Activated naive CD4-positive, alpha-beta T cell treated with anti-CD3 and anti-CD28 coated beads, Interleukin-2, amount 10 ng/mL, durations not matched to agents 7 days and 5 days (primary cell): Measurements from ENCODE around the gene CELF5.
A peak's percentile ranks its signal among the peaks of the same experiment; 100 is the strongest.
"Not testable (repeated sequence)": the region's sequence is repeated elsewhere in the genome, so short reads cannot be mapped to it uniquely, and the experiment has no call there.

ENCODE experiments used
- CTCF ChIA-PET: fragments of 350-600 bp; sonication (Branson Sonifier 250); formaldehyde crosslinking; loops from one replicate; lab custom pipeline; 2021; ENCODE audit warnings: antibody characterized with exemption; lab: Charles Lee
- DNase-seq: peaks from one replicate; pipeline ENCODE4 v3.0.0-alpha.2; 2020
- H3K27ac Mint-ChIP-seq: one replicate; pipeline ENCODE4 v1.8.0; 2021; ENCODE audit warnings: mild to moderate bottlenecking, moderate library complexity, mixed read lengths
- H3K27me3 Mint-ChIP-seq: one replicate; pipeline ENCODE4 v1.8.0; 2021; ENCODE audit warnings: mild to moderate bottlenecking, mixed read lengths
- H3K36me3 Mint-ChIP-seq: one replicate; pipeline ENCODE4 v1.8.0; 2021; ENCODE audit warnings: mixed read lengths
- H3K4me1 Mint-ChIP-seq: one replicate; pipeline ENCODE4 v1.8.0; 2021; ENCODE audit warnings: mixed read lengths
- H3K4me3 Mint-ChIP-seq: one replicate; pipeline ENCODE4 v1.8.0; 2021; ENCODE audit warnings: mild to moderate bottlenecking, moderate library complexity, mixed read lengths
- H3K9me3 Mint-ChIP-seq: one replicate; pipeline ENCODE4 v1.8.0; 2021; ENCODE audit warnings: mixed read lengths

CELF5 gene

DNA sequence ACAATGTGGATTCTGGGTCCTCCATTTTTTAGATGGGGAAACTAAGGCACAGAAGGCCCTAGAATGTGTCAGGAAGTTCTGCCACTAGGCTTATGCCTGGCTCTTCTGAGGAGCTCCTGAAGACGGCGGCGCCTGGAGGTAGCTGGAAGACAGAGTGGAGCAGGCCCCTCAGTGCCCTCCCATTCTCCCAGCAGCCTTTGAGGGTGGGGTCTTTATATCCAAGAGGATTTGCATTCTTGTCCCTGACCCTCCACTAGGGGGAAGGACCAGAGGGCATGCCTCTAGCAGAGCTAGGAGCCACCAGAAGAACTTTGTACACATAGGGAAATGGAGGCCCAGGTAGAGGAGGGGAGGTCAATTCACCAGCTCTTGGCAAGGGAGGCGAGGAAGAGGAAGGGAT lies 9.4 kb downstream of the CELF5 start:
- H3K27ac Mint-ChIP-seq, result no peak overlapping the region
- no peak for DNase-seq
- no peaks in the 10 kb centered on the region for H3K36me3 Mint-ChIP-seq
- H3K4me3 Mint-ChIP-seq, result no peak overlapping the region
- H3K9me3 Mint-ChIP-seq, result no peaks in the 10 kb centered on the region
- CTCF ChIA-PET, result no interaction called here
- no peaks in the 10 kb centered on the region for H3K4me1 Mint-ChIP-seq
- H3K27me3 Mint-ChIP-seq, result peaks cover 9% of the 10 kb centered on the region

DNA sequence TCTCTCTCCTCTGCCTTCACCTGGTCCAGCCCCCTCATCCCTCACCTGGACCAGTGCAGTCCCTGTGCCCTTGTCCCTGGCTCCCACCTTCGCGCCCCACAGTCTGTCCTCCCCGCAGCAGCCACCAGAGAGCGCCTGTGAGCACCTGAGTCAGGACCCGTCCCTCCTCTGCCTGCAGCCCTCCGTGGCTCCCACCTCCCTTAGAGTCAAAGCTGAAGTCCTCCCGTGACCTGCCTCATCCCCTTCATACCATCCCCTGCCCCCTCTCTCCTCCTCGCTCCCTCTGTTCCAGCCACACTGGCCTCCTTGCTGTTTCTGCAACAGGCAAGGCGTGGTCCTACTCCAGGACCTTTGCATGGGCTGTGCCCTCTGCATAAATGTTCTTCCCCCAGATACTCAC lies 10.3 kb downstream of the CELF5 start:
- Mint-ChIP-seq H3K27me3 (peaks cover 9% of the 10 kb centered on the region), H3K9me3 (no peaks in the 10 kb centered on the region), H3K4me1 (no peaks in the 10 kb centered on the region), H3K27ac (no peak overlapping the region), H3K36me3 (no peaks in the 10 kb centered on the region), H3K4me3 (no peak overlapping the region)
- CTCF ChIA-PET, result no interaction called here
- peak; percentile 33 for DNase-seq

DNA sequence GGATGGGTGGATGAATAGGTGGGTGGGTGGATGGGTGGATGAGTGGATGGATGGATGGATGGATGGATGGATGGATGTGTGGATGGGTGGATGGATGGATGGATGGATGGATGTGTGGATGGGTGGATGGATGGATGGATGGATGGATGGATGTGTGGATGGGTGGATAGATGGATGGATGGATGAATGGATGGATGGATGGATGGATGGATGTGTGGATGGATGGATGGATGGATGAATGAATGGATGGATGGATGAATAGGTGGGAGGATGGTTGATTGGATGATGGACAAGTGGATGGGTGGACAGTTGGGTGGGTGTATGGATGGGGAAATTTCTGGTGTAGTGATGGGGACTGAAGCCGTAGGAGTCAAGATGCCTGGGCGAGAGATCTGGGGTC lies 11.1 kb downstream of the CELF5 start:
- DNase-seq, H3K36me3 Mint-ChIP-seq, H3K4me1 Mint-ChIP-seq, H3K9me3 Mint-ChIP-seq, H3K27me3 Mint-ChIP-seq, CTCF ChIA-PET, H3K4me3 Mint-ChIP-seq, H3K27ac Mint-ChIP-seq: not testable (repeated sequence)

DNA sequence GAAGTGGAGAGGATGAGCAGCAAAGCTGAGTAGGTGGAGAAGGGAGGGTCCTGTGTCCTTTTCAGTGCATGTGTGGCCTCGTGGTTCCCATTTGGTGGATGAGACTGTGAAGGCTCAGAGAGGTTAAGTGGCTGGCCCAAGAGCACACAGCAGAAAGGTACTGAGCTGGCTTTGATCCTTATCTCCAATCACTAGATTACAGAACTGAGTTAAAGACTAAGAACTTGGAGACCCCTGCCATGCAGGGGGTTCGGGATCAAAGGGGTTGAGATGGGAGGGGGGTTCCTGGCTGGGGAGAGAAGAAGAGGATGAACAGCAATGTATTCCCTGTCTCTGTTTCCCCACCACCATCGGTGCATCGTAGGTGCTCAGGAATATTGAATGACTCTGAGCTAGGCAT lies 11.8 kb downstream of the CELF5 start:
- no peak overlapping the region for H3K27ac Mint-ChIP-seq
- H3K9me3 Mint-ChIP-seq, result no peaks in the 10 kb centered on the region
- no peaks in the 10 kb centered on the region for H3K36me3 Mint-ChIP-seq
- H3K4me3 Mint-ChIP-seq, result no peak overlapping the region
- H3K27me3 Mint-ChIP-seq, result peaks cover 9% of the 10 kb centered on the region
- CTCF ChIA-PET, result no interaction called here
- no peak for DNase-seq
- H3K4me1 Mint-ChIP-seq, result no peaks in the 10 kb centered on the region

DNA sequence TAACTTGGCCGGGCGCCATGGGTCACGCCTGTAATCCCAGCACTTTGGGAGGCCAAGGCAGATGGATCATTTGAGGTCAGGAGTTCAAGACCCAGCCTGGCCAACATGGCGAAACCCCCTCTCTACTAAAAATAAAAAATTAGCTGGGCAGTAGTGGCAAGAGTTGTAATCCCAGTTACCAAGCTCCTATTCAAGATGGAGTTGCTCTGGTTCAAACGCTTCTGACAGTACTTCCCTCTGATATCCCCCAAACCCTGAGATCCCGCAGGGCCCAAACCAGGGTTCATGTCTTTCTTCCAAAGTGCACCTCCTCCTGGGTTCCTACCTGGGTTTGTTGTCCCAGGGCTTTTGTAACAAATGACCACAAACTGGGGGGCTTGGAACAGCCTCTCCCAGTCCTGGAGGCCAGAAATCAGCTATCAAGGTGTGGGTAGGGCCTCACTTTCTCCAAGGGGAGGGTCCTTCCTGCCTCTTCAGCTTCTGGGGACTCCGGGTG lies 13.7 kb downstream of the CELF5 start:
- no peaks in the 10 kb centered on the region for H3K4me1 Mint-ChIP-seq
- H3K27me3 Mint-ChIP-seq, result peaks cover 9% of the 10 kb centered on the region
- no peak overlapping the region for H3K4me3 Mint-ChIP-seq
- CTCF ChIA-PET, result no interaction called here
- no peaks in the 10 kb centered on the region for H3K36me3 Mint-ChIP-seq
- no peak for DNase-seq
- no peaks in the 10 kb centered on the region for H3K9me3 Mint-ChIP-seq
- no peak overlapping the region for H3K27ac Mint-ChIP-seq

DNA sequence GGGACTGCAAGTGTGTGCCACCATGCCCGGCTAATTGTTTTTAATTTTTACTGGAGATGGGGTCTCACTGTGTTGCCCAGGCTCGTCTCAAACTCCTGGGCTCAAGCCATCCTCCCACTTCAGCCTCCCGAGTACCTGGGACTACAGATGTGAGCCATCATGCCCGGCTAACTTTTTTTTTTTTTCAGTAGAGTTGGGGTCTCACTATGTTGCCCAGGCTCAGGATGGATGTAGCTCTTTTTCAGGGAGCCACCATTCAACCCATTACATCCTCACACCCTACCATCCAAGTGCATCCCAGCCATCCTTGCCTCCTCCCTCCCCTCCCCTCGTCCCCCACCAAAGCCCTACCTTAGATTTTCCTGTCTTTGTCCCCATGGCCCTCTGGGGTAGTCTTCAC lies 14.9 kb downstream of the CELF5 start:
- no peaks in the 10 kb centered on the region for H3K36me3 Mint-ChIP-seq
- CTCF ChIA-PET, result no interaction called here
- H3K4me3 Mint-ChIP-seq, result no peak overlapping the region
- no peak overlapping the region for H3K27ac Mint-ChIP-seq
- no peaks in the 10 kb centered on the region for H3K9me3 Mint-ChIP-seq
- DNase-seq, result no peak
- no peaks in the 10 kb centered on the region for H3K4me1 Mint-ChIP-seq
- peaks cover 5% of the 10 kb centered on the region for H3K27me3 Mint-ChIP-seq

DNA sequence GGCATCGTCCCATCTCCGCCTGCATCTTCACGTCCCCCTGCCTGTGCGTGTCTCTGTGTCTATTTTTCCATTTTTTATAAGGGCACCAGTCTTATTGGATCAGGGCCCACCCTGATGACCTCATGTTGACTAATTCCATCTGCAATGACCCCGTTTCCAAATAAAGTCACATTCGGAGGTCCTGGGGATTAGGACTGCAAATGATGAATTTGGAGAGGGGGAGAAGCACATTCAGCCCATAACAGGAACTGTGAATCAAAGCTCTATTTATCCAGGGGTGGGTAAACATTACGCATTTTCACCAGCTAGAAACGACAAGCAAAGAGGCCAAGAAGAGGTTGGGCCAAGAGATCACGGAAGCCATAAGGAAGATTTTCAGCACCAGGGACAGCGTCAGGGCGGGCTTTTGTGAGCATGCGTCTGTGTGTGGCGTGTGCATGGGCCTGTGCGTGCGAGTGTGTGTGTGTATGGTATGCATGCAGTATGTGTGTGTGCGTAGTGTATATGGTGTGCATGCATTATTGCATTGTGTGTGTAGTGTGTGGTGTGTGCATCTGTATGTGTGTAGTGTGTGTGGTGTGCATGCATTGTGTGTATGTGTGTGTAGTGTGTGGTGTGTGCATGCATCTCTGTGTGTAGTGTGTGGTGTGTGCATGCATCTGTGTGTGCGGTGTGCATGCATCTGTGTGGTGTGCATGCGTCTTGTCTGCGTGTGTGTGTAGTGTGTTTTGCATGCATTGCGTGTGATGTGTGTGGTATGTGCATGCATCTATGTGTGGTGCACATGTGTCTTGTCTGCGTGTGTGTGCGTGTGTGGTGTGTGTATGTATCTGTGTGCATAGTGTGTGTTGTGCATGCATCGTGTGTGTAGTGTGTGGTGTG lies 19.6 kb downstream of the CELF5 start:
- no peaks in the 10 kb centered on the region for H3K9me3 Mint-ChIP-seq
- CTCF ChIA-PET, result no interaction called here
- H3K4me1 Mint-ChIP-seq, result no peaks in the 10 kb centered on the region
- DNase-seq, result peak; percentile 77
- H3K4me3 Mint-ChIP-seq, result no peak overlapping the region
- H3K27me3 Mint-ChIP-seq, result no peaks in the 10 kb centered on the region
- no peak overlapping the region for H3K27ac Mint-ChIP-seq
- H3K36me3 Mint-ChIP-seq, result no peaks in the 10 kb centered on the region

DNA sequence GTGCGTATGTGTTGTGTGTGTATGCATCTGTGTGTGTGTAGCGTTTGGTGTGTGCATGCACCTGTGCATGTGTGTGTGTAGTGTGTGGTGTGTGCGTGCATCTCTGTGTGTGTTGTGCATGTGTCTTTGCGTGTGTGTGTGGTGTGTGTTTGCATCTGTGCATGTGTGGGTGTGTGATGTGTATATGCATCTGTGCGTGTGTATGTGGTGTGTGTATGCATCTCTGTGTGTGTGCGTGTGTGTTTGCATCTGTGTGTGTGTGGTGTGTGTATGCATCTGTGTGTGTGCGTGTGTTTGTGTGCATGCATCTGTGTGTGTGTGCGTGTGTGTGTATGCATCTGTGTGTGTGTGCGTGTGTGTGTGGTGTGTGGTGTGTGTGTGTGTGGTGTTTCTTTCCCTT lies 20.6 kb downstream of the CELF5 start:
- Mint-ChIP-seq H3K4me3 (no peak overlapping the region), H3K27ac (no peak overlapping the region), H3K27me3 (peaks cover 5% of the 10 kb centered on the region), H3K36me3 (no peaks in the 10 kb centered on the region), H3K4me1 (no peaks in the 10 kb centered on the region), H3K9me3 (no peaks in the 10 kb centered on the region)
- DNase-seq, result no peak
- CTCF ChIA-PET, result no interaction called here

DNA sequence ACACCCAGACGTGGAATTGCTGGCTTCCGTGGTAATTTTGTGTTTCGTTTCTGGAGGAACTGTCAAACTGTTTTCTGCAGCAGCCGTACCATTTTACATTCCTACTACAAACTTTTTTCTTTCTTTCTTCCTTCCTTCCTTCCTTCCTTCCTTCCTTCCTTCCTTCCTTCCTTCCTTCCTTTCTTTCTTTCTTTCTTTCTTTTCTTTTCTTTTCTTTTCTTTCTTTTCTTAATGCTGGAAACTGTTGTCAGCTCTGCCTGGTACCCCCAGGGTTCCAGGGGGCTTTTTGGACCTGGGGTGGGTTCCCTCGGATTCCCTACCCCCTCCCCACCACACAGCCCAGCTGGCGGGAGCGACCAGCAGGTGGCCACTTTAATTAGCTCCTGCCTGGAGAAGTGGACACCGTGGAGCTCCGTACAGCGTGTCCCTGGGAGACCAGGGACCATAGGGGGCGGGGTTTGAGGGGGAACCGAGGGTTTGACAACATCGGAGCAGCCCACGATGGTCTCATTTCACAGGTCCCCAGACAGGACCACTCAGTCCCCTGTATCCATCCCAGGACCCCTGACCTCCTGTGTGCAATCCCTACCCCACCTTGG lies 24.4 kb downstream of the CELF5 start:
- Mint-ChIP-seq H3K9me3 (peaks cover 8% of the 10 kb centered on the region), H3K27me3 (peaks cover 10% of the 10 kb centered on the region), H3K4me3 (no peak overlapping the region), H3K36me3 (no peaks in the 10 kb centered on the region), H3K4me1 (no peaks in the 10 kb centered on the region), H3K27ac (no peak overlapping the region)
- CTCF ChIA-PET, result no interaction called here
- no peak for DNase-seq

DNA sequence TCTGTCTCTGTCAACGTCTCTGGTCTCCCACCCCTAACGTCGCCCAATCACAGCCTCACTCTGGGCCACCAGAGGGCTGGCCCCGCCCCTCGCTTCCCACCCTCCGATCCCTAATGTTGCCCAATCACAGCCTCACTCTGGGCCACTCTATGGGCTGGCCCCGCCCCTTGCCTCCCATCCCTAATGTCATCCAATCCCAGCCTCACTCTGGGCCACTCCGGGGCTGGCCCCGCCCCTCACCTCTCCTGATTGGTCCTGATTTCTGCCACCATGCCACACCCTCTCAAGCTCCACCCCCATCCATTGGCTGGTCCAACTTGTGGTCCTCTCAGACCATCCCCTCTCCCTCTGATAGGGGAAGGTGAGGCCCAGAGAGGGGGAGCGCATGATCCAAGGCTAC lies 24.9 kb downstream of the CELF5 start:
- Mint-ChIP-seq H3K4me1 (no peaks in the 10 kb centered on the region), H3K27ac (no peak overlapping the region), H3K36me3 (no peaks in the 10 kb centered on the region), H3K9me3 (peaks cover 8% of the 10 kb centered on the region), H3K27me3 (peaks cover 15% of the 10 kb centered on the region), H3K4me3 (no peak overlapping the region)
- CTCF ChIA-PET, result no interaction called here
- DNase-seq, result no peak

DNA sequence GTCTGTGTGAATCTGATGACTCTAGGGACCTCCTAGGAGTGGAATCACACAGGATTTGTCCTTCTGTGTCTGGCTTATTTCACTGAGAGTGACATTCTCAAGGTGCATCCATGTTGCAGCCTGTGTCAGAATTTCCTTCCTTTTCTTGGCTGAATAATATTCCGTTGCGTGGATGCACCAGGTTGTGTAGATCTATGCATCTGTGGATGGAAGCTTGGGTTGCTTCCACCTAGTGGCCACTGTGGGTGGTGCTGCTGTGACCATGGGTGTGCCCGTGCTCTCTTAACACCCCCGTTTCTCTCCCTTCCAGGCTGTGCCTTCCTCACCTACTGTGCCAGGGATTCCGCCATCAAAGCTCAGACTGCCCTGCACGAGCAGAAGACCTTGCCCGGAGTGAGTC lies 26.2 kb downstream of the CELF5 start:
- CTCF ChIA-PET, result no interaction called here
- DNase-seq, result peak; percentile 55
- no peak overlapping the region for H3K4me3 Mint-ChIP-seq
- no peaks in the 10 kb centered on the region for H3K4me1 Mint-ChIP-seq
- peaks cover 18% of the 10 kb centered on the region for H3K27me3 Mint-ChIP-seq
- no peak overlapping the region for H3K27ac Mint-ChIP-seq
- H3K9me3 Mint-ChIP-seq, result peaks cover 8% of the 10 kb centered on the region
- no peaks in the 10 kb centered on the region for H3K36me3 Mint-ChIP-seq

DNA sequence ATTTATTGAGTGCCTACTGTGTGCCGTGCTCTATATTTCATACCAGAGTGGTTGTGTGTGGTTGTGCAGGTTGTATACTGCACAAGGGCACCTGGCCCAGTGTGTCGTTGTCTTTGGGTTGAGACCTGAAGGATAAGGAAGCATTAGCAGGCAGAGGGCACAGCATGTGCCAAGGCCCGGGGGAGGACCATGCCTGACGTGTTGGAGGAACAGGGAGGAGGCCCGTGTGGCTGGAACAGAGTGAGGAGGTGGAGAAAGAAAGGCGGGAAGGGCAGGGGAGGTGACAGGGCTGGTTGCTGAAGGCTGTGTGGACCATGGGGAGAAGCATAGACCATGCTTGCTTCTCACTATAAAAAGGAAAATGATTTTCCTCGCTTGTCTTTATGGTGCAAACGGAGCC lies 26.8 kb downstream of the CELF5 start:
- Mint-ChIP-seq H3K27ac (no peak overlapping the region), H3K27me3 (peaks cover 18% of the 10 kb centered on the region), H3K9me3 (peaks cover 8% of the 10 kb centered on the region), H3K4me3 (no peak overlapping the region), H3K4me1 (no peaks in the 10 kb centered on the region), H3K36me3 (no peaks in the 10 kb centered on the region)
- no peak for DNase-seq
- CTCF ChIA-PET, result no interaction called here

DNA sequence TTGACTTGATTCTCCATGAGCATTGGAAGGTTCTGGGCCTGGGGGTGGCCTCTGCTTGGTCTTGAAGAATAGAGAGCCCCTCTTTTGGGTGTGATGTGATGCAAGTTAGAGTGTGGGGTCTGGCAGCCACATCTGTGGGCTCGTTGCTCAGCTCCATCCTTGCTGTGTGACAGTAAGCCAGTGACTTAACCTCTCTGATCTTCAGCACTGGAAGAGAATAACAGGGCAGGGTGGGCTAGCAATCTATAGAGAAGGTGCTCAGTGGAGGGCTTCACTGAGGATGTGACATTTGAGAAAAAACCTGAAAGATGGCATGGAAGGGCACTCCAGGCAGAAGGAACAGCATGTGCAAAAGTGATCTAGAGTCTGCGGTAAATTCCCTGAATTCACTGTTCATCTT lies 28.2 kb downstream of the CELF5 start:
- CTCF ChIA-PET, result interaction anchor here (1.1 kb wide), 1 partner anchor 290 kb away, joined by 3 read pairs; no protein-coding TSS in a partner anchor
- peaks cover 8% of the 10 kb centered on the region for H3K9me3 Mint-ChIP-seq
- DNase-seq, result no peak
- no peak overlapping the region for H3K4me3 Mint-ChIP-seq
- H3K36me3 Mint-ChIP-seq, result no peaks in the 10 kb centered on the region
- H3K27ac Mint-ChIP-seq, result no peak overlapping the region
- peaks cover 22% of the 10 kb centered on the region for H3K27me3 Mint-ChIP-seq
- H3K4me1 Mint-ChIP-seq, result no peaks in the 10 kb centered on the region

DNA sequence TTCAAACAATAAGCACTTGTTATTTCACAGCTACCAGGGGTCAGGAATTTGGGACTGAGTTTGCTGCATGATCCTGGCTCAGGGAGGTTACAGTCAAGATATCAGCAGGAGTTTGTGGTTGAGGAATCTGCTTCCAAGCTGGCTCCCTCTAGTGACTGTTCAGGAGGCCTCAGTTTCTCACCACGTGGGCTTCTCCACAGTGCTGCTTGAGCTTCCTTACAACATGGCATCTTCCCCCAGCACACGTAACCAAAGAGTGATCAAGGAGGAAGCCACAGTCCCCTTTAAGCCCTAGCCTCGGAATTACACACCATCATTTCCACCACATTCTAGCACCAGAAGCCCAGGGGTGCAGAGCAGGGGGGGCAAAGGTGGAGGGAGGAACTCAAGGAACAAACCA lies 28.8 kb downstream of the CELF5 start:
- no peak for DNase-seq
- H3K36me3 Mint-ChIP-seq, result no peaks in the 10 kb centered on the region
- no peaks in the 10 kb centered on the region for H3K4me1 Mint-ChIP-seq
- CTCF ChIA-PET, result interaction anchor here (1.0 to 1.1 kb wide), 2 partner anchors 226 to 291 kb away, joined by 3 read pairs; no protein-coding TSS in a partner anchor
- H3K27me3 Mint-ChIP-seq, result peaks cover 22% of the 10 kb centered on the region
- H3K9me3 Mint-ChIP-seq, result peaks cover 8% of the 10 kb centered on the region
- no peak overlapping the region for H3K4me3 Mint-ChIP-seq
- no peak overlapping the region for H3K27ac Mint-ChIP-seq

DNA sequence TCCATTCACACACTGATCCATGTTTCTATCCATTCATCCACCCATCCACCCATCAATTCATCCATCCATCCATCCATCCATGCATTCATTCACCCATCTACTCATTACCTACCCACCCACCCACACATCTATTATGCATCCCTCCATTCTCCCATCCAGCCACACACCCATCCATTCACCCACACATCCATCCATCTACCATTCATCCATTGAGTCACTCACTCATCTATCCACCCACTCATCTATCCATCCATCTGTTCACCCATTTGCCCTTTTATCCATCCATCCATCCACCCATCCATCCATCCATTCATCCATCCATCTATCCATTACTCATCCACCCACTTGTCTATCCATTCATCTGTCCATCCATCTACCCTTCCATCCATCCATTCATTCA lies 30.1 kb downstream of the CELF5 start:
- no peak overlapping the region for H3K4me3 Mint-ChIP-seq
- H3K4me1 Mint-ChIP-seq, result no peaks in the 10 kb centered on the region
- CTCF ChIA-PET, result interaction anchor here (1.0 kb wide), 1 partner anchor 225 kb away, joined by 3 read pairs; no protein-coding TSS in a partner anchor
- H3K36me3 Mint-ChIP-seq, result no peaks in the 10 kb centered on the region
- H3K27ac Mint-ChIP-seq, result no peak overlapping the region
- H3K9me3 Mint-ChIP-seq, result peaks cover 8% of the 10 kb centered on the region
- H3K27me3 Mint-ChIP-seq, result peaks cover 25% of the 10 kb centered on the region
- DNase-seq, result no peak
